Stimulated activated CD8-positive, alpha-beta memory T cell treated with anti-CD3 and anti-CD28 coated beads, Interleukin-7, amount 100 ng/mL, for 4 hours (primary cell): ENCODE data around the gene TMEM255B.
"Not testable (repeated sequence)": the region's sequence is repeated elsewhere in the genome, so short reads cannot be mapped to it uniquely, and the experiment has no call there.

ENCODE experiments used
- DNase-seq, 2 donors: peaks; one replicate each; pipeline ENCODE4 v3.0.0-alpha.2; 2020; ENCODE audit warnings: low read depth in 2 of 2

Gene TMEM255B

DNA sequence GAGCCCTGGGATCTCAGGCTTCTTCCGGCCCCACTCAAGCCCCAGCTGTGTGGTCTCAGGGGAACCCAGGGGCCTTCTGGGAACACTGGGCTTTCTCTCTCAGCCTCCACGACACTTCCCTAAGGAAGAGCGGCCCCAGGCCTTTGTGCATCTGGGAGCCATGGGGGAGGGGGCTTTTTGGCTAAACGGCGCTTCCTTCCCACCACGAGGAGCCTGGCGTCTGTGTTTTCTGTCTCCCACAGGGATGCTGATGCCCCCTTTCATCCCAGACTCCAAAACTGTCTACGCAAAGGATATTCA lies 24.2 kb upstream of the TMEM255B start:
- DNase-seq, result no peak

DNA sequence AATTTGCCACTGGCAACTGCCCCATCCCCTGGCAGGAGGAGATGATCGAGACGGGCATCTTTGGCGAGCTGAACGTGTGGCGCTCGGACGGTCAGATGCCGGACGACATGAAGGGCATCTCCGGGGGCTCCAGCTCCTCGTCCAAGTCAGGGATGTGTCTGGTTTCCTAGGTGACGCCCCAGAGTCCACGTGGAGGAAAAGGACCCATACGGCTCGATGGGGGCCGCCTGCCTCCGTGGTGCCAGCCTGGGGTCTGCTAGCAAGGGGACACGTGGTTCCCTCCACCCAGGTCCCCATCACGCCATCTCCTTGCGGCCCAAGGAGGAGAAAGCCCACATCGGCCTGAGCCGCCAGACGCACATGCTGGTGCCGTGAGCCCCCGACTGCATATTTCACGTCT lies 23.8 kb upstream of the TMEM255B start:
- DNase-seq, result no peak

DNA sequence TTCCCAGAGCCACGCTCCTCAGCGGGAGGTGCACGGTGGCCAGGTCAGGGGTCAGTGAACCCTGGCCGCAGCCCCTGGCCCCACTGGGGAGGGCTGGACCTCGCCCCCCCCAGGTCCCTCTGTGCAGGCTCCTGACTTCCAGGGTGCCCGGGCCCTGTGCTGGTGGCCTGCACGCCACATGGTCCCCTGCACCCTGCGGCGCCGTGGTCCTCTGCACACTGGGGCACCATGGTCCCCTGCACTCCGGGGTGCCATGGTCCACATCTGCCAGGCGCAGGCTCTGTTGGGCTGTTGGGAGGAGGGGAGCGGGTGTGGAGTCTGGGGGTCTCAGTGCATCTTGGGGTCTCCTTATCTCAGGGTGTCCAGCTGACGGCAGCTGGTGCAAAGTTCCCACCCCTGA lies 23.3 kb upstream of the TMEM255B start:
- no peak for DNase-seq

DNA sequence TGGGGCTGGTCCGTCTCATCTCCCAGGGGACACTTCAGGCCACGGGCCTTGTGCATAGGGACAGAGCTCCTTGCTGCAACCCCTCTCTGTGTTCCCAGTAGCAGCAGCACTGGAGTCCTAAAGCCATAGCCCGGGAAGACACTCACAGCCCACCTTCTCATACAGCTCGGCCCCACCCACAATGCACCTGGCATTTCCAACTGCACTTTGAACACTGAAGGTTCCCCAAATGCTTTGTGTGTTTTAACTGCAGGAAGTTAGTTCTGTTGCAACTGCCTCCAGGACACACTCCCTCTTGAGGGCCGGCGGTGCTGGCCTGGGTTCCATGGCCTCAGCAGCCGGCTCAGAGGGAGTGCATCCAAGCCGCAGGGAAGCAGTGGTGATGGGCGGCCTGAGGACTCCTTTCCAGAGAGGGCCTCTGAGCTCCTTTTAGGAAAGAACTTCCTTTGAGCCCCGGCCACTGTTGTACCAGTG lies 22.7 kb upstream of the TMEM255B start:
- no peak for DNase-seq

GRCh38 chr13:113737803-113738202 lies 21.2 kb upstream of the TMEM255B start:
- no peak for DNase-seq

DNA sequence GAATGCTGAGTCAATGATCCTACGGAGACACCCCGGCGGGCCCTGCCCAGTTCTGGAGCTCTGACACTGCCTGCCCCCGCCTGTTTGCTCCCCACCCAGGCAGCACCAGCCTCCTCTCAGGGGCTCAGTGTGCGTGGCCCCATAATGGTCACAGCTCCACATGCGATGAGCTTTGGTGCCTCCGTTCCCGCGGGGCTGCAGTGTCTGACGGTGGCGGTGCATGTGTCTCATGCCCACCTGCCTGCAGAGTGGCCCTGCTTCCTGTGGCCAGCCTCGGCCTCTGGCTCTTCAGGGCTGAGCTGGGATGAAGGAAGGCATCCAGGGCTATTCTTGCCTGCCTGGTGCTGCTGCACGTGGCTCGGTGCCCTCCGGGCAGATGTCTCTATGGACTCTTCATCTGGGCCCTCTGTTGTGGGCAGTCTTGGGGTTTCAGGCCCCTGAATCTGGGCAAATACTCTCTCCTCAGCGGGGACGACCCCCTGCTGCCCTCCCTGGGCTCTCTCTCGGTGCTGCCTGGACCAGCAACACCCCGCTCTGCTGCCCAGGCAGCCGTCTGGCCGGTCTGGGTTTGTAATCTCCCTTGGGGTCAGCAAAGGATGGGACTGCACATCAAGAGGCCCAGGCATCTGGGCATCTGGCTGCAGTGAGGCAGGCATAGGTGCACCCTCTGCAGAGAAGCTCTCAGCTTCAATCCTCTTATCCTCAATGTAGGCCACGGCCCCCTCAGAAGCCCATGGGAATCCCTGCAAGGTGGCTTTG lies 19.3 kb upstream of the TMEM255B start:
- DNase-seq, result no peak

GRCh38 chr13:113740286-113740556 lies 18.8 kb upstream of the TMEM255B start:
- DNase-seq, result no peak

- no peak for DNase-seq
Observed at GRCh38 chr13:113740661-113741060, 18.4 kb upstream of the TMEM255B start.

DNA sequence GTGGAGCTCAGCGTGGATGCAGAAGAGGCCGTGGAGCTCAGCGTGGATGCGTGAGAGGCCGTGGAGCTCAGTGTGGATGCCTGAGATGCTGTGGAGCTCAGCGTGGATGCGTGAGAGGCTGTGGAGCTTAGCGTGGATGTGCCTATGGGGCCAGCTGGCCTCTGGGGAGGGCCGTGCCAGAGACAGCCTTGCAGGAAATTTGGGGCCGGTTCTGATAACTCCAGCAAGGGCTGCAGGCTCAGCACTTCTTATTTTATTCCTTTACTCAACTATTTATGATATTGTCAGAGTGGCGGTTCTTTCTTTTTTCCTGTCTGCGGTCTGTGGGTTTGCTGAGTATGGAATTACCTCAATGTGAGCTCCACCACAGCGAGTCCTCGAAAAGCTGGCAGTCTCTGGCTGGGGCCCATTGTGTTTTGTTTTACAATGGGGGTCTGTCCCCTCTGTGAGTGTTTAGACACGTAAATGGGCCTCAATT lies 17.8 kb upstream of the TMEM255B start:
- no peak for DNase-seq

GRCh38 chr13:113742000-113742441 lies 17.0 kb upstream of the TMEM255B start:
- DNase-seq, result no peak

GRCh38 chr13:113742445-113743120 lies 16.4 kb upstream of the TMEM255B start:
- no peak for DNase-seq

GRCh38 chr13:113743366-113744195 lies 15.4 kb upstream of the TMEM255B start:
- no peak for DNase-seq

DNA sequence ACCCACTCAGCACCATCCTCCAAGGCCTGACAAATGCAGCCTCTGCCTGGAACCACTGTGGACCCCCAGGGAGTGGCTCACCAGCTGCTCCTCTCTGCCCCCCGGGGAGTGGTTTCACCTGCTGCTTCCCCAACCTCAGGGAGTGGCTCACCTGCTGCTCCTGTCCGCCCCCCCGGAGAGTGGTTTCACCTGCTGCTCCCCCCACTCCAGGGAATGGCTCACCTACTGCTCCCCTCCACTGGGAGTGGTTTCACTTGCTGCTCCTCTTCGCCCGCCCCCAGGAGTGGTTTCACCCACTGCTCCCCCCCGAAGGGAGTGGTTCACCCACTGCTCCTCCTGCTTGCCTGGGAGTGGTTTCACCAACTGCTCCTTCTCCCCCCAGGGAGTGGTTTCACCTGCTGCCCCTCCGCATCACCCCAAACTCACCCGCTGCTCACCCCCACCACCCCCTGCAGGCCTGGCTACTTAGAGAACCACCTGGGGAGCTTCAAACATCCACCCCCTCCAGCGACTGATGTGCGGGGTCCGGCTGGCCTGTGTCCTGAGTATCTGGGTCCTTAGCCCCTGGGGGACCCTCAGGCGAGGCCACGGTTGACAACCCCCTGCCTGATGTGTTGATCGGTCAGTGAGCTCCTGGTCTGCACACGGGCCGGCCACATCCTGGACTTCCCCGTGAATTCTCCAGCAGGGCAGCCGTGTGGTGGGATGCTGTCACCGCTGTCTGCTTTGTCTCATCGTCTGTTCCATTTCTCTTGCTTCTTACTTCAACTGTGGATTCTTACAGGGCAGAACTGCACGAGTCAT lies 14.6 kb upstream of the TMEM255B start:
- no peak for DNase-seq

GRCh38 chr13:113745059-113745458 lies 14.0 kb upstream of the TMEM255B start:
- no peak for DNase-seq

GRCh38 chr13:113745500-113746142 lies 13.4 kb upstream of the TMEM255B start:
- DNase-seq, result not testable (repeated sequence)

DNA sequence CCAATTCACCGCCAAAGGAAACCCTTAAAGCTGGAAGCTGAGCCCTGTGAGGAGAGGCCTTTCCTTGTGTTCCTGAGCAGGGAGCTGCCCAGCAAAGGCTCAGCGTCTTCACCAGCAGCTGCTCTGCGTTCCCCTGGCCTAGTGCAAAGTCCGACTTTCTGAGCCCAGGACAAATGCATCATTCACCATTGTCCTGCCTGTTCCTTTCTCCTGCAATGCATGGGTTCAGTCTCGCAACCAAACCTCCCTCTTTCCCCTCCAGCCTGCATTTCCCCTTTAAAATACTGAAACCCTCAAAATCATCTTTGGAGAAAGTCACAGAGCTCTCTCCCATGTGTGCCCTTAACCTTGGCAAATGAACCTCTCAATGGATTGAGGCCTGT lies 12.9 kb upstream of the TMEM255B start:
- no peak for DNase-seq

DNA sequence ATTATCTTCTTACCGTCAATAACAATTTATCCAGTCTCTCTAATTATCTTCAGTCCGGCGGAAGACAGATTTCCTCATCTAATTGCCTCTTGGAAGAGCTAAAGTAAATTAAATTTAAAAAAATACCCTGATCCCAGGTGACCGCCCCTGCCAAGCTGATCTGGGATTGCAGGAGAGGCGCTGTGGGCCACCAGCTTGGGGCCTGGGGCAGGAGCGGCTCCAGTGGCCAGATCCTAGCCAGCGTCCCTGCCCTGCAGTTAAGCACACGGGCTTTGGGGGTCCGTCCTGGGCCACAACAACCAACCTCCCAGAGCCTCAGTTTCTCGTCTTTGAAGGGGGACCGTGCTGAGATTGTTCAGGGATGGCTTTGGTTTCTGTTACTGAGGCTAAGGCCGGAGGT lies 12.4 kb upstream of the TMEM255B start:
- no peak for DNase-seq

DNA sequence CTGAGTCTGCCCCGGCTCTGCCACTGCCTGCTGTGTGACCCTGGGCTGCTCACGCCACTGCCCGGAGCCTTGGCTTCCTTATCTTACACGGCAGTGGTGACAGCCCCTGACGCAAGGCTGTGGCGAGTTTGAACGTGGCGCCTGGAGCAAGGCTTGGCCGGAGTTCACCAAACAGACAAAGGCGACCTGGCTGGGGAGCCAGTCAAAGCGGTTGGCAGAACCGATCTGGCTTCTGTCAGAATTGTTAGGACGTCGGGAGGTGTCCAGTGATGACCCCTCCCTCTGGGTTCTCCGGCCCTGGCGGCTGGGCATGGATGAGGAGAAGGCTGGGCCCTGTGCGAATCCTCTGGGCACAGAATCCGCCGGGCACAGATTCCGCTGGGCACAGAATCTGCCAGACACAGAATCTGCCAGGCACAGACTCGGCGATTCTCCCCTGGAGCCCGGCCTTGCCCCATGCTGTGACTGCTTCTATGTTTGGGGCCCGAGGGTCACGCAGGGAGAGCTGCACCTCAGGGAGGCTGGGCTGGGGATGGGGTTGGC lies 11.7 kb upstream of the TMEM255B start:
- DNase-seq, result no peak

DNA sequence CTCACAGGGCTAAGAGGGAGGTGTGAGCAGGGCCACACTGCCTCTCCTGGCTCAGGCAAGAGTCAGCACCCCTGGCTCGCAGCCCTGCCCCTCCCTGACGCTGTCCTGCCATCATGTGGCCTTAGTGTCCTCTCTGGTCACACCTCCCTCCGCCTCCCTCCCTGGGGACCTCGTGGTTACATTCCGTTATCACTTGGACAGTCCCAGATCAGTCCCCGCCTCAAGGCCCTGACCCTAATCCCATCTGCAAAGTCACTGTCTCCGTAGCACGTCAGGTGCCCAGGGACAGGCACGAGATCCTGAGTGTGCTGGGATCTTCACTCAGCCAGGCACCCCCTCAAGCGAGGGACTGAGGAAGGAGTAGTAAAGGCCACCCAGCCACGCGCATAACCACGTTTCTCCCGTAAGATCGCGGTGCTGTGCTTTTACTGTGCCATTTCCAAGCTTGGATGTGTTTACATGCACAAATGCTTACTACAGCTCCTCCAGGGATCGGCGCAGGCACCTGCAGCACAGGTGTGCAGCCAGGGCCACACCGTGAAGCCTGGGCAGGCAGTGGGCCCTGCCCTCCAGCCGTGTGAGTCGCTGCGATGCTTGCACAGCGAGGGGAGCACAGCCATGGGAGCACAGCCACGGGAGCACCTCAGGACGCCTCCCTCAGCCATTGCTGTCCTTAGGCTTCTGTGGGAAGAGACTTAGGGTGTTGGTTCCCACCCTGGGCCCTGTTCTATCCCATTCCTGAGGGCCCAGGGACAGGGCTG lies 10.7 kb upstream of the TMEM255B start:
- no peak for DNase-seq

- DNase-seq, result no peak
Observed at GRCh38 chr13:113748862-113749451, 10.1 kb upstream of the TMEM255B start.
